HG03521 (cell line): ENCODE results near the gene RCBTB2.
A peak's percentile ranks its signal among the peaks of the same experiment; 100 is the strongest.

Source experiments
- ATAC-seq: cut with Tn5 transposase; IDR thresholded peaks from one replicate; pipeline ENCODE4 v1.9.1; 2021; ENCODE audit warnings: mild to moderate bottlenecking, moderate library complexity; ENCODE audit not compliant: unreplicated experiment

Gene RCBTB2

GRCh38 chr13:48564056-48564455, 31.2 kb upstream of the RCBTB2 start:
- no peak for ATAC-seq

DNA sequence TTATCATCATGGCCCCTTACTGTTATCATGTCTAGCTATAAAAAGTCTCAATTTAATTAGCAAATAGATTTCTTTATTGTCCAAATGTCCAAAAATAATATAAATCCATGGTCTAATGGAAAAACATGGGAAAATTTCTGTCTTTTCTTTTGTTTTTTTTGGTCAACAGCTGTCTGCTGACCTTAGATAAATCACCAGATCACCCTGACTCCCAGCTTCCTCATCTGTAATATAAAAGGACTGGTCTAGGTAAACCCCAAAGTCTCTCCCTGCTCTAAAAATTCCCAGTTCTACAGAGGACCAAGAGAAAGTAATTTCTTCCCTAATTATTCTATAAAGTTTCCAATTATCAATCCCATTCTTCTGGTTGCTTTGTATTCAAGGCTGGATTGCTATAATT, 30.7 kb upstream of the RCBTB2 start:
- no peak for ATAC-seq

- ATAC-seq, result peak; percentile 96
Measured at GRCh38 chr13:48562296-48563066, 29.6 kb upstream of the RCBTB2 start.

- peak; percentile 1 for ATAC-seq
Measured at GRCh38 chr13:48561466-48562235, 28.8 kb upstream of the RCBTB2 start.

- no peak for ATAC-seq
Measured at GRCh38 chr13:48560657-48561337, 27.9 kb upstream of the RCBTB2 start.

DNA sequence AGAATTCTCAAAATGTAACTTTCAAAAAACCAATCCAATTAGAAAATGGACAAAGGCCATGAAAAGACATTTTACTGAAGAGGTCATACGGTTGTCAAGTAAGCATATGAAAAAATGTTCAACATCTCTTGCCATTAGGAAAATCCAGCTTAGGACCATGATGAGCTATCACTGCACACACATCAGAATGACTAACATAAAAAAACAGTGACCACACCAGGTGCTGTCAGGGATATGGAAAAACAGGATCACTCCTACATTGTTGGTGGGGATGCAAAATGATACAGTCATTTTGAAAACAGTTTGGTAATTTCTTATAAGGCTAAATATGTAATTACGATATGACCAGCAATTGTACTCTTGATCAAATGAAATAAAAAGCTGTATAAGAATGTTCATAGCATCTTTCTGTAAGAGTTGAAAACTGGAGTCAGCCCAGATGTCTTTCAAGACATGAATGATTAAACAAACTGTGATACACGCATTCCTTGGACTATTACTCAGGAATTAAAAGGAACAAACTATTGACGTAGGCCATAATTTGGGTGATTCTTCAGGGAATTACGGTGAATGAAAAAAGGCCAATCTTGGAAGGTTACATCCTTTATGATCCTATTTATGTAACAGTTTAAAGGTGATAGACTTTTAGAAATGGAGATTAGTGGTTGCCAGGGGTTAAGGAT, 26.9 kb upstream of the RCBTB2 start:
- no peak for ATAC-seq

GRCh38 chr13:48556817-48557216, 23.9 kb upstream of the RCBTB2 start:
- ATAC-seq, result no peak

GRCh38 chr13:48555441-48555840, 22.6 kb upstream of the RCBTB2 start:
- no peak for ATAC-seq

DNA sequence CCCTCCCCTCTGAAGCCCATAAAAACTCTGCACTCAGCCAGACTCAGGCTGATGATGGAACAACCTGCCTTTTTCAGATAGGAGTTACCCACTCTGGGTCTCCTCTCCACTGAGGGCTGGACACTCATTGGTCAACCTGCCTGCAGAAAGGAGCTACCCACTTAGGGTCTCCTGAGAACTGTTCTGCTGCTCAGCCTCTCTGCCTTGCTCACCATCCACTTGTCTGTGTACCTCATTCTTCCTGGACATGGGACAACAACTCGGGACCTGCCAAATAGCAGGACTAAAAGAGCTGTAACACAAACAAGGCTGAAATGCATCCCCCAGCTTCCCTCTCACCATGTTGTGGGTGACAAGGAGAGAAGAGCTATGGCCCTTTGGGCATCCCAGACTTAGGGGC, 18.4 kb upstream of the RCBTB2 start:
- ATAC-seq, result no peak

DNA sequence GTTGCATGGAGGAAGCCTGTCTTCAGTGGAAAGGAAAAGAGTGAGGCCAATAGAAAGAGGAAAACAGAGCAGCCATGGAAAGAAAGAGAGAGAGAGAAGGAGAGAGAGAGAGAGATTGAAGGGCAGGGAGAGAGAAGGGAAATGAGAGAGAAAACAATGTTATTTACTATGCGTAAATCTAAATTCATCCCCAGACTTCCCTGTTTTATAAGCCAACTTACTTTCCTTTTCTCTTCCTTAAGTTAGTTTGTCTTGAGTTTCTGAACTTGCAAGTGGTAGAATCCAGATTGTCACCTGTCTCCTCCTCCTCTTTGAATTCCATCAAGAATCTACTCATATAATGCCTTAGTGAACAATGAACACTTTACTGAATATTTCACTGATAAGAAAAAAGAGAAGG, 16.8 kb upstream of the RCBTB2 start:
- ATAC-seq, result no peak

- ATAC-seq, result no peak
Measured at GRCh38 chr13:48547663-48548092, 14.8 kb upstream of the RCBTB2 start.

DNA sequence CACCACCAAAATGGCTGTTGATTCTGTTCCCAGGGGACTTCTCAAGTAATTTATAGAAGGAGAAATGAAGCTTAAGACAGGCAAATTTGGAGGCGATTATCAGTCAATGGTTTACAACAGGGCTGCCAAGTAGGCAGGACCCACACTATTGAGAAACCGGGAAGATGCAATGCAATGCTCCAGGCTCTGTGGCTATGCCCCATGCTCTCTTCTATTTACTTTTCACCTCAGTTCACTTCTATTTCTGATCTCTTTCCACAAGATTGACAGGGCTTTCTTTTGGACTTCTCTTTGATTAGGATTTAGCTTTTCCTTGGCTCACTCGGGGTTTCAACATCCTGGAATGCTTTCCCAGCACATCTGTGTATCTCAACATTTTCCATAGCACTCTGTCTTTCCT, 12.7 kb upstream of the RCBTB2 start:
- no peak for ATAC-seq

DNA sequence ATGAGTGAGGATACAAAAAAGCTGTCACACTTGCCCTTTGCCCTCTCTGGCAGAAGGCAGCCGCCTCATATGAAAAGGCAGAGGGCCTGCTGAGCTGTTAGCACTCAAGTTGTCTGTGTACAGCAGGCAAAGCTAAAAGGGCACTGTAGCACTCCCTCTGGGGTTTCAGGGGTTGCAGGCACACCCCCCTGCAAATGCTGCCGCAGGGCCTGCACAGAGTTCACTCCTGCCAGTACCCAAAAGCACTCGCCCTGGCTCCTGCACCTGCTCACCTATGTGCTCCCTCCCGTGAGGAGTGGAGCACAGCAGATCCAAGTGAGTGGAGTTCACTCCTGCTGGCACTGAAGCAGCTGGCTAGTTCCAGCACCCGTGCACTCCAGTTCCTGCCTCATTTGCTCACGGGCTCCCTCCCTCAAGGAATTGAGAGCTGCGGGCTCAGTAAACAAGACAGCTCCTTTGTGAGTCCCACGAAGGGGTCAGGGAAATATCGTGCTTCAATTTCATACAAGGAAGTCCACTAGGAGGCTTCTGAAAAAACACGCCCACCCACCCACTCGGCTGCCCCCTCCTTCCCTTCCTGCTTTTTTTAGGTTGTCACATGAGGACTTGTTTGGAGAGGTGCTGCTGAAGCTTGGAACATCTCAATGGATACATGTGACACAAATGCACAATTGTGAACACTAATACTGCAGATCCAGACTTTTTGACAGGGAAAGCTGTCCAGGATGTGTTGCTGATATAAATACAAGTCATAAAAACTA, 9.9 kb upstream of the RCBTB2 start:
- ATAC-seq, result no peak

DNA sequence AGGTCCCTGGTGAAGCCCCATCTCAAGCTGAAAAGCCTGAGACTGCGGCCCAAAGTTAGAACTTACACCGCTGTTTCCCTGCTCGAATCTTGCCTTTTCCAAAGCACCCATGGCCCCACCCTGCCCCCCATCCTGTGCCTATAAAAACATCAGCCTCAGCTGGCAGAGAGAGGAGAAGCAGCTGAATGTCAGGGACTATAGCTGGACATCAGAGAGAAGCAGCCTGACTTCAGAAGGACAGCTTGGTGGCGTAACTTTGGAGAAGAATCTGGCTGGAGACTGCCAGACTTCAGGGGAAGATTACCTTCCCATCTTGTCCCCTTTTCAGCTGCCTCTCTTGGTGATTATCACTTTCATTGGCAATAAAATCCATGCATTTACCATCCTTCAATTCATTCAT, 9.3 kb upstream of the RCBTB2 start:
- ATAC-seq, result no peak

GRCh38 chr13:48539550-48539949, 6.7 kb upstream of the RCBTB2 start:
- ATAC-seq, result no peak

DNA sequence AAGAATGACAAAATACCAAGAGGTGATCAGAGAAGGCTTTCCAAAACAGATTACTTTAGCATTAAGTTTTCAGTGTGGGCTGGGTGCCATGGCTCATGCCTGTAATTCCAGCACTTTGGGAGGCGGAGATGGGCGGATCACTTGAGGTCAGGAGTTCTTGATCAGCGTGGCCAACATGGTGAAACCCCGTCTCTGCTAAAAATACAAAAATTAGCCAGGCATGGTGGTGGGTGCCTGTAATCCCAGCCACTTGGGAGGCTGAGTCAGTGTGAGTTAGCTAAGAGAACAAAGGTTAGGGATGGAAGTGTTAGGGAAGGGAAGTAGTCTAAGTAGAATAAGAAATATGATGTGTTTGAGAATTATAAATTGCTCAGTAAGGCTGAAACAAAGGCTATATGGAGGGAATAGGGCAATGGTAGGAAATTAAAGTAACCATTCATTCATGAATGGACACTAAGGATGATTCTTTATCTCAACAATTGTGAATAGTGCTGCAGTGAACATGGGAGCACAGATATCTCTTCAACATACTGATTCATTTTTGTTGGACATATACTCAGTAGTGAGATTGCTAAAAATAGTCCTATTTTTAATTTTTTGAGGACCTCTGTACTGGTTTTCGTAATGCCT, 3.9 kb upstream of the RCBTB2 start:
- no peak for ATAC-seq

DNA sequence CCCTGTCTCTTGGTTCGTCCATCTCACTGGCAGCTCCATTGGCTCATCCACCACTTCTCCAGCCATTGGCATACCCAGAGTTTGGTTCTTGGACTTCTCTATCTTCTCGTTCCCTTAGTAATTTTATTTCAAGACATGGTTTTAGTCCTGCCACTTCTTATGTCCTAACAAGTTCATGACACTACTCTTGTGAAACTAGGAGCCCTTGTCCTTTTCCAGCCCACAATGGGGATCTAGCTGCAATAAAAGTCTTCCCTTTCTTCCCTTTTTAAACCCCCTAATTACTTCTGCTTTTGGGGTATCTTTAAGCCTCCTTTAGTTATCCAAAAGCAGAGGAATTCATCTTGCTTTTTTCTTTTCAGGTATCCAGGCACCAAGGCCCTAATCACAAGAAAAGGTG, 2.9 kb upstream of the RCBTB2 start:
- no peak for ATAC-seq

- ATAC-seq, result no peak
Measured at GRCh38 chr13:48534911-48535501, 2.1 kb upstream of the RCBTB2 start.

DNA sequence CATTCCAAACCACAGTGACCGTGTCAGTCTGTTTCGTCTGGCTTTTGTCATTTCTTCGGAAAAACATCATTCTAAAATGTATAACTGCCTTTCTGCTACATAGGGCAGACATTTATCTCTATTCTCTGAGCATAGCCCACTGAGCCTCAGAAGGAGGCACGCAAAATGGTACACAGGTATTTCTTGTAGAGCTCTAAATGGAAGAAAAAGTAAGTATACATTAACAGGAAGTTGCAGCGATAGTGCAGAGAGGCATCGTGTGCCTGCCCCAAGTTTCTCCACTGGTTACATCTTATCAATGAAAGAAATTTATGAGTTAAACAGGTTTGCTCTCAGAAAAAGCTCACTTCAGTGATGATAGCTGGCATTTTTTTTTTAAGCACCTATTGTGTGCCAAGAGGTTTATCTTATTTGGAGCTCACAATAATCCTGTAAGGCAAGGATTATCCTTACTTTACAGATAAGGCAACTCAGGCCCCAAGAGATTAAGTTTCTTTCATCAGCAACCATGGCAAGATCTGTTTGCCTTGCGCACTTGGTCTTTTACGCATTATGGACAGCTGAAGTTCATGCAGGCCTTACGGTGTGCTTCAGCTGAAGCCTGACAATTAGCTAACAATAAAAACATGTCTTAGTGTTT, 1.2 kb upstream of the RCBTB2 start:
- no peak for ATAC-seq
